Cerebellar nuclear complex (tissue), 1 donor: ENCODE data around the gene ANKRD33B.
"Not testable (repeated sequence)": the region's sequence is repeated elsewhere in the genome, so short reads cannot be mapped to it uniquely, and the experiment has no call there.

Experiments used
- DNase-seq, 2 experiments: peaks; one replicate each; lab custom pipeline; 2025; lab: John Stamatoyannopoulos, UW

Gene ANKRD33B

DNA sequence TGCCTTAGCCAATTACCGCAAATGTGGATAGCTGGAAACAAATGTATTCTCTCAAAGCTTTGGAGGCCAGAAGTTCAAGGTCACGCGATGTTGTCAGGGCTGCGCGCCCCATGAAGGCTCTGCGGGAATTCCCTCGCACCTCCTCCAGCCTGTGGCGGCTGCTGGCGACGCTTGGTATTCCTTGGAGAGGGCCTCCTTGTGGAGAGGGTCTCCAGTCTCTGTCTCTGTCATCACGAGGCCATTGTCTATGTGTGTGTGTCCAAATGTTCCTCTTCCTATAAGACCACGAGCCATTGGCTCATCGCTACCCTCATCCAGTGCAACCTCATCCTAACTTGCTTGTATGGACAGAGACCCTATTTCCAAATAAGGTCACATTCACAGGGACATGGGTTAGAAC is 97.5 kb downstream of the ANKRD33B start:
- DNase-seq, result no peak

- no peak for DNase-seq
These were observed 98.2 kb downstream of the ANKRD33B start for GRCh38 chr5:10662083-10662482.

GRCh38 chr5:10662661-10663488 is 99.0 kb downstream of the ANKRD33B start:
- no peak for DNase-seq

- DNase-seq, result no peak
These were observed 99.8 kb downstream of the ANKRD33B start for GRCh38 chr5:10663489-10664179.

DNA sequence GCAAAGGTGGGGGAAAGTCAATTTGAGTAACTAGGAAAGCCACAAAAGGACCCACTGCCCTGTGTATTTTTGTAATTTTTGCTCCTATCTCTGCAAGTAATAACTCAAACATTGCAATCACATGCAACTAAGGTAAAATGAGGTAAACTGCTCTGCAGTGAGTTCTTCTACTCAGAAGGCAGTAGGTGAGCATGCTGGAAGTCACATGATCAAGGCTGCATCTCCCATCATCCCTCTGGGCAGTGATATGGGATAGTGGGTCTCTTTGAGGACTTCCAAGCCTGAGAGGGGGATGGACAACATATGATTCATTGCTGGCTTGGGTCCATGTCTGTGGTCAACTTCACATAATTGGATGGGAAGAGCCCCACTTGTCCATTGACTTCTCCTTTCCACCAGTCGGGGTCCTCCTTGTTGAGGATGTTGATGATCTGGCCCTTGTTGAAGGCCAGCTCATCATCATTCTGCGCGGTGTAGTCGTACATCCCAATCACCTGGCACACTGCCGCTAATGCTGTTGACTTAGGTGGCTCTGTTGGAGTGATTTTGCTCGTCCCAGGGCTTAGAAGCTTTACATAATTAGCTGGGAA is 100.4 kb downstream of the ANKRD33B start:
- not testable (repeated sequence) for DNase-seq

DNA sequence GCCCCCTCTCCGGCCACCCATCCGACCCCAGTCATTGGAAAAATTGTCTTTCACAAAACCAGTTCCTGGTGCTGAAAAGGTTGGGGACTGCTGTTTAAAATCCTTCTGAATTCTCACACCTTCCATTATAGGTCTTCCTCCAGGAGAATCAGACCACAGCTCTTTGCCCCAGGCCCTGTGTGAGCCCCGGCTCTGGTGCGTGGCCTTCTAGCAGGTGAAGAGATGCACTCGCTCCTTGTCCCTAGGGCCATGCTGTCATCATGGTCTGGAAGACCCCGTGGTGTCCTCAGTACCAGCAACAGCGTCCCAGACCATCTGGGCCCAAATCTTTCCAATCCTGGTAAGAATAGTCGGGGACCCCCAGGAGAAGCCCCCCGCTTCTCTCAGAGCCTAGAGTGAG is 101.9 kb downstream of the ANKRD33B start:
- no peak for DNase-seq

DNA sequence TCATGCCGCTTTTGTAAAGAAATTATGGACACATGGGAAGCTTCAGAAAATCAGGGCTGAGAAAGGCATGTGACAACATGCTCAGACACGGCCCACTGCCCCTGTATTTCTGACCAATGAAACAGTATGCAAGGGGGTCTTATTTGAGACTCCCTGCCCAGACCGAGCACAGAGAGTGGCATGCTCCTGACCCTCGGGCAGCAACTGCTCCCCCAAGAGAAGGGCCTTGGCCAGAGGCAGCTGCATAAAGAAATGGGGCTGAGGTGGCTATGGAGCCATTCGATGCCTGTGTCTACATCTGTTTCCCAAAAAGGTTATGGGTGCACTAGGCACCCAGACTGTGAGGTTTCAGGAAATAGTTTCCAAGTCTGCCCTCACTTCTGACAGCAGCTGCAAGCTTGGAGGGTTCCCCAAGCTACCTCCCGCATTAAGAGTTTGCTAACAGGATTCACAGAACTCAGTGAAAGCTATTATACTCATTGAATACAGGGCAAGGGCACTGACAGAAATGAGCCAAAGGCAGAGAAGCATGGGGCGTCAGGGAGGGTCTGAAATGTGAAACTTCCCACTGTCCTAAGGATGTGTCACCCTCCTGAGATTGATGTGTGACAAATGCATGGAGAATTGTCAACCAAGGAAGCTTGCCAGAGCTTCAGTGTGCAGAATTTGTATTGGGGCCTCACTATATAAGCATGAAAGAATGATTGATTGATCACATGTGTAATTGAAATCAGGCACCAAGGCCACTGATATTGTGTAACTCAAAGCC is 102.8 kb downstream of the ANKRD33B start:
- DNase-seq, result no peak

DNA sequence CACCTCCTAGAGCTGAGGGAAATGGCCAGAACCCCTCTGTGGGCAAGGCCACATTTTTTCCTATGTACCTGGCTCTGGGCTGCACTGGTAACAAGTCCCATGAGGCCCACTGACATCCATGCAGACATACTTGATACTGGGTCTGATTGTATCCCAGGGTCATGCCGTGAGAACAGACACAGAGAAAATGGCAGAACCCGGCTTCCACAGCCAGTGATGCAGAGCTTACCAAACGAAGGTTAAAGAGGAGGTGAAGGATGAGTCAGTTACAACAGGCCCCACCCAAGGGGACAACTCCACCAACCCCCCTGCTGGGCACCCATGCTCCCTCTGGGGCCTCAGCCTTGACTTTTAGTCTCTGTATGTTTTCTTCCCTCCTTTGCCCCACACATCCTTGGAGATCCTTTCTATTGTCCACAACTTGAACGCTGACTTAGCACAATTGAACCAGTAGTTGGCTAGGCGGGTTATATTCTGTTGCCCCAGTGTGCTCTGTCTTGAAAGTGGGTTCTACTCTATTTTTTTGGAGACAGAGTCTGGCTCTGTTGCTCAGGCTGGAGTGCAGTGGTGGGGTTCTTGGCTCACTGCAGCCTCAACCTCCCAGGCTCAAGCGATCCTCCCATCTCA is 103.7 kb downstream of the ANKRD33B start:
- DNase-seq, result no peak

GRCh38 chr5:10668697-10669096 is 104.8 kb downstream of the ANKRD33B start:
- DNase-seq, result no peak

- DNase-seq, result no peak
These were observed 106.1 kb downstream of the ANKRD33B start for GRCh38 chr5:10669983-10670382.

GRCh38 chr5:10671041-10672008 is 107.5 kb downstream of the ANKRD33B start:
- no peak for DNase-seq

- DNase-seq, result no peak
These were observed 108.5 kb downstream of the ANKRD33B start for GRCh38 chr5:10672146-10673016.

GRCh38 chr5:10673017-10673389 is 109.1 kb downstream of the ANKRD33B start:
- DNase-seq, result no peak

DNA sequence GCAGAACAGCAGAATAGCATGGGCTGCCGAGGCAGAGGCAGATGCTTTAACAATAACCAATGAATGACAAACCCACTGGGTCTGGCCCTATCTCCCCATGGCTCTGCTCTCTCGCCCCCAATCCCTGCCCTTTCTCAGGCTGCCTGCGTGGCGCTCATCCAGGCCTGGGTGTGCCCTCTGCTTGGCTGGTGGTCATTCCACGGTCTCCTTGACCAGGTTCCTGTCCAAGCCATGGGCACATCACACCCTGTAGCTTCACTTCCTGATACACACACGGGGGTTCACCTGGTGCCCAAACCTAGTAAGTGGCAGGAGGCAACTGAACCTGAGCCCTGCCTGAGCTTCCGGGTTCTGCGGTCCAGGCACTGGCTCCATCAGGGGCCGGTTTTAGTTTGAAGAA is 109.5 kb downstream of the ANKRD33B start:
- no peak for DNase-seq

GRCh38 chr5:10674096-10674495 is 110.2 kb downstream of the ANKRD33B start:
- no peak for DNase-seq

DNA sequence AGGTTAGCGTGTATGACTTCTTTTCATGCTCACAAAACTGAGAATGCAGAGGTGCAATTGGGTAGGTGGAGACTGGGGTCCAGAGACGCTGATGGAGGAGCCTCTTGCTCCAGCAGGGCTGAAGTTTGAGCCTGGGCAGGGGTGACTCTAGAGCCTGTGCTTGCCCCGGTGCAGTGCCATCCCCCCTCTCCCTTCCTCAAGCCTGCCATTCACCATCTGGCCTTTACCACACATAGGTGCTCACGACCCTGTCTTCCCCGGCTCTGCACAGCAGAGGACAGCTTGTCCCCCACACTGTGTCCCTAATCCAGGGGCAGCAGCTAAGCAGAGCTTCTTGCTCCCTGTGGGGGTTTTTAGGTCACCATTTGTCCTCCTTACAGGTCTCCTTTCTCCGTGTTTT is 110.7 kb downstream of the ANKRD33B start:
- DNase-seq, result no peak

- DNase-seq, result no peak
These were observed 111.4 kb downstream of the ANKRD33B start for GRCh38 chr5:10675177-10675700.

- DNase-seq, result no peak
These were observed 112.4 kb downstream of the ANKRD33B start for GRCh38 chr5:10676224-10676623.

GRCh38 chr5:10676946-10677345 is 113.1 kb downstream of the ANKRD33B start:
- no peak for DNase-seq
